Testis (tissue), 3 donors: ENCODE measurements around the gene GPR173. TPM values are rescaled to one million over a fixed set of nuclear protein-coding genes. Genes with fewer than 3 reads are reported as not detected.

Experiments used
- DNase-seq: peaks from one replicate; pipeline ENCODE4 v3.0.0-alpha.2; 2019
- H3K27ac ChIP-seq, 2 donors: fragments of 200-600 bp; sonication (generic); one replicate each; pipeline ENCODE4 v1.5.1; 2019
- H3K27me3 ChIP-seq: fragments of 200-600 bp; sonication (generic); one replicate; pipeline ENCODE4 v1.5.1; 2019
- H3K36me3 ChIP-seq: fragments of 200-600 bp; sonication (generic); one replicate; pipeline ENCODE4 v1.5.1; 2017; ENCODE audit warnings: low read depth; ENCODE audit errors: missing control alignments
- H3K4me1 ChIP-seq: fragments of 200-600 bp; sonication (generic); one replicate; pipeline ENCODE4 v1.5.1; 2019
- H3K4me3 ChIP-seq, 2 donors: fragments of 200-600 bp; sonication (generic); one replicate each; pipeline ENCODE4 v1.5.1; 2017 to 2019
- H3K9me3 ChIP-seq: fragments of 200-600 bp; sonication (generic); one replicate; pipeline ENCODE4 v1.5.1; 2017
- CTCF ChIP-seq, 3 experiments: fragments of 450-650 bp in 2 of 3; fragments of 200-600 bp in 1 of 3; sonication (generic) in 1 of 3; IDR thresholded peaks; one replicate each; pipeline ENCODE4 v1.5.1; 2016 to 2019; ENCODE audit warnings: antibody characterized with exemption in 3 of 3, mild to moderate bottlenecking in 2 of 3, moderate library complexity in 1 of 3
- POLR2A ChIP-seq: fragments of 450-650 bp; IDR thresholded peaks from one replicate; pipeline ENCODE4 v1.6.1; 2017; ENCODE audit warnings: antibody characterized with exemption, mild to moderate bottlenecking, moderate library complexity
- whole genome bisulfite sequencing, 2 donors: methylation state at CpG; one replicate each; pipeline ENCODE4 v1.1.5; 2018; 5-methylcytosine and 5-hydroxymethylcytosine counted together
- intact Hi-C: fragments of 100-400 bp; cut with DNase I; formaldehyde crosslinking; loops from one replicate; pipeline ENCODE4 v1.15.1; 2023; ENCODE audit warnings: low total_unique reads
- polyA plus RNA-seq: library from polyadenylated mRNA; stranded (reverse); fragments of 350-450 nt; fragmentation: Illumina TruSeq; extraction: RNeasy Lipid Tissue Mini Kit (QIAGEN cat#74804); gene quantifications from one replicate; pipeline ENCODE4 v1.2.3, GENCODE V29; 2014; ENCODE audit warnings: low read depth, low replicate concordance; ENCODE audit not compliant: insufficient read depth
- total RNA-seq, 2 donors: library from RNA; depleted of rRNA; stranded (reverse); fragments of >200 nt; gene quantifications; one replicate each; pipeline ENCODE4 v1.2.3, GENCODE V29; 2016

The GPR173 gene
- total and polyA plus RNA-seq, 3 donors from 2014 or later = 2.4 to 3.8 (median 2.8) TPM

- peak overlapping the region; percentile 31 to 50 for H3K4me3 ChIP-seq
- H3K9me3 ChIP-seq = no peaks in the 10 kb centered on the region
- no peaks in the 10 kb centered on the region for H3K36me3 ChIP-seq
- TF ChIP-seq POLR2A = no peak
- TF ChIP-seq CTCF (IDR thresholded peaks at IDR 0.05) = peak; percentile 72 to 76 (median 72)
- peaks cover 2% of the 10 kb centered on the region for H3K4me1 ChIP-seq
- 5 to 8% methylated on average over 11 of the region's 11 CpGs for WGBS, 2 donors
- H3K27me3 ChIP-seq = no peaks in the 10 kb centered on the region
- peak overlapping the region; percentile 85 to 89 for H3K27ac ChIP-seq
- intact Hi-C loops = no loop called here
- DNase-seq = peak; percentile 67
These were observed 40.7 kb downstream of the GPR173 start for GRCh38 chrX:53089224-53089842.

GRCh38 chrX:53089925-53090324 lies 41.3 kb downstream of the GPR173 start:
- Histone ChIP-seq H3K4me1 (peaks cover 3% of the 10 kb centered on the region), H3K36me3 (no peaks in the 10 kb centered on the region), H3K27me3 (no peaks in the 10 kb centered on the region), H3K4me3 (no peak overlapping the region), H3K9me3 (no peaks in the 10 kb centered on the region), H3K27ac (peak overlapping the region; percentile 85 to 89)
- 61% methylated on average over 2 of the region's 2 CpGs; no CpG with 5 or more reads in 1 of the 2 donors for WGBS, 2 donors
- DNase-seq = no peak
- intact Hi-C loops = no loop called here
- no peak for TF ChIP-seq POLR2A
- TF ChIP-seq CTCF (IDR thresholded peaks at IDR 0.05) = no peak

DNA sequence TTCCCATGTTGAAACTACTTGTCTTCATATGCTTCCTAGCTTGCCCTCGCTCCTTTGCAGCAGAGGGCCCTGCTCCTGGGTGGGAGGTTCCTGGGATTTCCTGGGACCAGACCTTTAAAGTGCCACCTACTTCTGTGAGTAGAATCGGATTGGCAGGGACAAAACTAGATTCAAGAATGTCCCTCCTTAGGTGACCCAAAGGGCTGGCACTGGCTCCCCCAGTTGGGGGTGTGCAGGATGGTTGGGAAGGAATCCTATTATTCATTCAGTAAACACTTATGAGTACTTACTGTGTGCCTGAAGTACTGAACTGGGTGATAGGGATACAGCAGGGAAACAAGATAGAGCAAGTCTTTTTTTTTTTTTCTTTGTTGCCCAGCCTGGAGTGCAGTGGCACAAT lies 42.8 kb downstream of the GPR173 start:
- Histone ChIP-seq H3K27ac (peak overlapping the region in 1 of 2 donors; percentile 55), H3K4me1 (peaks cover 5% of the 10 kb centered on the region)
- intact Hi-C loops = no loop called here

GRCh38 chrX:53093177-53093655 lies 44.6 kb downstream of the GPR173 start:
- WGBS, 2 donors = 0% methylated on average over 16 of the region's 16 CpGs

More for the DNA sequence above, 42.8 kb downstream of the GPR173 start:
- no peak for DNase-seq
- H3K27me3 ChIP-seq = no peaks in the 10 kb centered on the region
- H3K4me3 ChIP-seq = no peak overlapping the region
- 67 to 80% methylated on average over 2 of the region's 2 CpGs for WGBS, 2 donors
- no peaks in the 10 kb centered on the region for H3K36me3 ChIP-seq
- no peaks in the 10 kb centered on the region for H3K9me3 ChIP-seq
- no peak for TF ChIP-seq POLR2A
- TF ChIP-seq CTCF (IDR thresholded peaks at IDR 0.05) = no peak

More at GRCh38 chrX:53093177-53093655, 44.6 kb downstream of the GPR173 start:
- Histone ChIP-seq H3K9me3 (no peaks in the 10 kb centered on the region), H3K36me3 (no peaks in the 10 kb centered on the region), H3K27ac (peak overlapping the region; percentile 79 to 88), H3K4me1 (peaks cover 3% of the 10 kb centered on the region), H3K27me3 (no peaks in the 10 kb centered on the region), H3K4me3 (peak overlapping the region; percentile 63 to 77)
- no peak for TF ChIP-seq POLR2A
- peak; percentile 33 to 63 (median 50) for TF ChIP-seq CTCF (IDR thresholded peaks at IDR 0.05)
- intact Hi-C loops = no loop called here
- DNase-seq = peak; percentile 84
